Psoas muscle (tissue), 8 donors: ENCODE data around the gene RPS17. TPM values are rescaled to one million over a fixed set of nuclear protein-coding genes. Genes with fewer than 3 reads are reported as not detected.

Experiments used
- ATAC-seq, 4 donors: fragments of 200-7000 bp; cut with Tn5 transposase; one replicate each; pipeline ENCODE4 v1.9.1; 2020; ENCODE audit warnings: moderate library complexity in 3 of 4, mild to moderate bottlenecking in 2 of 4
- DNase-seq, 2 donors: peaks; one replicate each; pipeline ENCODE4 v3.0.0-alpha.2; 2020
- H3K27ac ChIP-seq: fragments of 200-600 bp; one replicate; pipeline ENCODE4 v1.8.0; 2022
- H3K27me3 ChIP-seq, 3 donors: fragments of 200-600 bp in 1 of 3; one replicate each; pipeline versions ENCODE4 v1.6.1 to v1.8.0; 2013 to 2022; ENCODE audit warnings: low read length in 2 of 3, mild to moderate bottlenecking in 2 of 3, moderate library complexity in 1 of 3; ENCODE audit not compliant: insufficient read depth in 3 of 3
- H3K36me3 ChIP-seq, 2 donors: fragments of 200-600 bp in 1 of 2; one replicate each; pipeline versions ENCODE4 v1.6.1 to v1.8.0; 2013 to 2022; ENCODE audit warnings: low read depth in 1 of 2, mild to moderate bottlenecking in 1 of 2, moderate library complexity in 1 of 2; ENCODE audit not compliant: insufficient read depth in 1 of 2
- H3K4me1 ChIP-seq: fragments of 200-600 bp; one replicate; pipeline ENCODE4 v1.8.0; 2022
- H3K4me3 ChIP-seq: fragments of 200-600 bp; one replicate; pipeline ENCODE4 v1.8.0; 2022; ENCODE audit warnings: mild to moderate bottlenecking
- H3K9me3 ChIP-seq: fragments of 200-600 bp; one replicate; pipeline ENCODE4 v1.8.0; 2022
- WGBS, 3 donors: extraction: QIAGEN DNeasy Blood & Tissue Kit; methylation state at CpG; one replicate each; pipeline versions ENCODE4 v1.1.6 to v1.1.7; 2013; 5-methylcytosine and 5-hydroxymethylcytosine counted together
- intact Hi-C, 2 donors: fragments of 100-400 bp; cut with DNase I; formaldehyde crosslinking; loops; one replicate each; pipeline versions ENCODE4 v1.11.0 to v1.14.2; 2022
- polyA plus RNA-seq, 3 donors: library from polyadenylated mRNA; stranded (reverse); fragments of 200-250 nt; gene quantifications; one replicate each; pipeline ENCODE4 v1.2.3, GENCODE V29; 2013
- total RNA-seq, 4 donors: library from RNA; stranded (reverse); fragmentation: NEBNext Ultra II Directional in 2 of 4; extraction: Animal tissue kit (Norgen Biotek cat#: 25700) in 2 of 4; gene quantifications; one replicate each; pipeline versions ENCODE4 v1.2.1 to v1.2.4, GENCODE V29; 2021 to 2023
- TF ChIP-seq, protein P1 (sequence below): fragments of 200-600 bp; IDR thresholded peaks from one replicate; pipeline ENCODE4 v1.8.0; 2022; ENCODE audit warnings: antibody characterized with exemption
- donor health status: healthy with polysubstance abuse.
- donor health status: DM: no; HTN: no; CAD: no; lungs with moderate emphysema.
- donor health status: Bipolar disorder and iron deficiency.
- donor health status: healthy.
- donor health status: DM: yes; HTN: yes; CAD: no.
- donor health status: DM: no; HTN: no; CAD: no.
- donor health status: DM: no; HTN: no; CAD: no.
- donor health status: DM: yes; HTN: yes; CAD: no.

The RPS17 gene
- total and polyA plus RNA-seq, 7 donors, result 724 to 3,349 (median 1,041) TPM

DNA sequence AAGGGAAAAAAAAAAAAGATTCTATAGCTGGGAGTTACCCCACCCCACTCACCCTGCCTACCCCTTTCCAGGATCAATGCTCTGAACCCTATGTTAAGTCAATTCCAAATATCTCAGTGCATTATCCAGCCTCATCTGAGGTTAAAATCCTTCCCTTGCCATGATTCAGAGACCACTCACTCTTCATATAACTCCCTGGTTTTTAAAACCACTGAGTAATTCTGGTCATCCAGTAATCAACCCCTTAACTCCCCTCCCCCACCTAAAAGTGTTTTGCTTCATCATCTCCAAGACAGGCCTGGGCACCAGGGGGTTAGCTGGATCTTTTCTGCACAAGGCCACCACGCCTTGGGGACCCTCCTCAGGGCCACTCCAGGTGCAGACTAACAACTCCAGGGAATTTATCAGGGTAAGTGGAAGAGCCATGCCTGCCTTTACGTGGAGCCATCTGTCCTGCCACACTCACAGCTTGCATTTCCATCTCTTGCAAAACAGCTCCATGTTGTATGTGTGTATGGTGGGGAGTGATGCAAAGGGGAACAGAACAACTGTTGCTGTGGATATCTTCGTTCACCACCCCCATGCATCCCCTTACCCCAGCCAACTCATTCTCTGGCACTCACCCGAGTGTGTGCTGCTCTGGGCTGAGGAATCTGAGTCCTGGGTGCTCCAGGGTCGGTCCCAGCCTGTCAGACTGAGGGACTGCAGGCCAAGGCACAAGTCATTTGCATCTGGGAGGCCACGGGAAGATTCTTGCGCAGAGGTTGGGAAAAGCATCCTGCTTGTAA is 30.7 kb upstream of the RPS17 start:
- intact Hi-C loops, result loop anchor here in 1 of 2 donors (10.0 kb wide), 1 partner anchor 154 kb away; no protein-coding TSS in a partner anchor
- DNase-seq (no peak), ATAC-seq (no peak)
- Histone ChIP-seq H3K27ac (no peak overlapping the region), H3K4me1 (peaks cover 4% of the 10 kb centered on the region), H3K27me3 (peaks cover 0 to 3% (median 2%) of the 10 kb centered on the region in 3 donors), H3K4me3 (peak overlapping the region; percentile 47), H3K9me3 (no peaks in the 10 kb centered on the region), H3K36me3 (no peaks in the 10 kb centered on the region)
- TF ChIP-seq, protein P1, sequence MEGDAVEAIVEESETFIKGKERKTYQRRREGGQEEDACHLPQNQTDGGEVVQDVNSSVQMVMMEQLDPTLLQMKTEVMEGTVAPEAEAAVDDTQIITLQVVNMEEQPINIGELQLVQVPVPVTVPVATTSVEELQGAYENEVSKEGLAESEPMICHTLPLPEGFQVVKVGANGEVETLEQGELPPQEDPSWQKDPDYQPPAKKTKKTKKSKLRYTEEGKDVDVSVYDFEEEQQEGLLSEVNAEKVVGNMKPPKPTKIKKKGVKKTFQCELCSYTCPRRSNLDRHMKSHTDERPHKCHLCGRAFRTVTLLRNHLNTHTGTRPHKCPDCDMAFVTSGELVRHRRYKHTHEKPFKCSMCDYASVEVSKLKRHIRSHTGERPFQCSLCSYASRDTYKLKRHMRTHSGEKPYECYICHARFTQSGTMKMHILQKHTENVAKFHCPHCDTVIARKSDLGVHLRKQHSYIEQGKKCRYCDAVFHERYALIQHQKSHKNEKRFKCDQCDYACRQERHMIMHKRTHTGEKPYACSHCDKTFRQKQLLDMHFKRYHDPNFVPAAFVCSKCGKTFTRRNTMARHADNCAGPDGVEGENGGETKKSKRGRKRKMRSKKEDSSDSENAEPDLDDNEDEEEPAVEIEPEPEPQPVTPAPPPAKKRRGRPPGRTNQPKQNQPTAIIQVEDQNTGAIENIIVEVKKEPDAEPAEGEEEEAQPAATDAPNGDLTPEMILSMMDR, result no peak
- 42 to 49% (median 46%) methylated on average over 7 of the region's 7 CpGs for WGBS, 3 donors

DNA sequence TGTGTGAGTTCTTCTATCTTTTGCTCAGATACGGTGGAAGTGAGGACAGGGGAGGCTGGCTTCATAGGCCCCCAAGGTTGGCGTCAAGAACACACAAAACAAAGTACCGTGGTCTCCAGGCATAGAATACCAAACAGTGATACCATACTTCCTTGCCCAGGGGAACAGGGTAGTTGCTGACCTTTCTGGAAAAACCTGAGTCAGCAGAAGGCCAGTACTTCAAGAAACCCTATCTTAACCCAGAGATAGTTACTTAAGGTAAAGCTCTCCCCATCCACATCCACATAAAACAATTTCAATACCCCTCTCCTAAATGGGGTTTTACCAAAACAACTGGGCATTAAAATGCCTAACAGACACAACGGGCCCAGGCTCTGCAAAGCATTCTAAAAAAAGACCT is 29.6 kb upstream of the RPS17 start:
- ATAC-seq (no peak), DNase-seq (no peak)
- no peaks in the 10 kb centered on the region for H3K9me3 ChIP-seq
- no peak overlapping the region for H3K4me3 ChIP-seq
- H3K27me3 ChIP-seq, result peaks cover 0 to 3% (median 2%) of the 10 kb centered on the region in 3 donors
- intact Hi-C loops, result loop anchor here in 1 of 2 donors (10.0 kb wide), 1 partner anchor 155 kb away; no protein-coding TSS in a partner anchor
- no peak overlapping the region for H3K27ac ChIP-seq
- no peaks in the 10 kb centered on the region for H3K36me3 ChIP-seq
- TF ChIP-seq, protein P1, result no peak
- H3K4me1 ChIP-seq, result peaks cover 4% of the 10 kb centered on the region
- 84 to 94% (median 85%) methylated on average over 4 of the region's 4 CpGs for WGBS, 3 donors

DNA sequence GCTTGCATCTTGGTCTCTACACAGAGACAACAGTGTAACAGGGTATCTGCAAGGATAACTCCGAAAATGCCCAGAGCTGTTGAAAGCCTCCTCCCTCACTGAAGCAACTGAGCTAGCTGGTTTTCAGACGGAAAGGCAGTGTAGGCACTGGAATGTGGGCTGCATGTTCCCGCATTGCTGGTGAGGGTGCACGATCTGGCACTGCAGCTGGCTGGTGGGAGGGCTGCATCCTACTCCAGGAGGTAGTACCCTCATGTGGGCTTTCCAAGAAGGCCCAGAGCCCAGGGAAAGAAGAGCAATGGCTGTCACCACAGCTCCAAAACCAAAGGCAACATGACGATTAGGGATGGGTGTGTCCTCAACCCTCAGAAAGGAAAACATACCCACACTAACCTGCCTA is 28.7 kb upstream of the RPS17 start:
- Histone ChIP-seq H3K9me3 (no peaks in the 10 kb centered on the region), H3K27me3 (peaks cover 0 to 3% (median 2%) of the 10 kb centered on the region in 3 donors), H3K4me3 (no peak overlapping the region), H3K4me1 (peaks cover 4% of the 10 kb centered on the region), H3K36me3 (no peaks in the 10 kb centered on the region), H3K27ac (no peak overlapping the region)
- TF ChIP-seq, protein P1, result no peak
- DNase-seq, result no peak
- intact Hi-C loops, result no loop called here
- no peak for ATAC-seq
- 70 to 83% (median 76%) methylated on average over 5 of the region's 5 CpGs for WGBS, 3 donors

DNA sequence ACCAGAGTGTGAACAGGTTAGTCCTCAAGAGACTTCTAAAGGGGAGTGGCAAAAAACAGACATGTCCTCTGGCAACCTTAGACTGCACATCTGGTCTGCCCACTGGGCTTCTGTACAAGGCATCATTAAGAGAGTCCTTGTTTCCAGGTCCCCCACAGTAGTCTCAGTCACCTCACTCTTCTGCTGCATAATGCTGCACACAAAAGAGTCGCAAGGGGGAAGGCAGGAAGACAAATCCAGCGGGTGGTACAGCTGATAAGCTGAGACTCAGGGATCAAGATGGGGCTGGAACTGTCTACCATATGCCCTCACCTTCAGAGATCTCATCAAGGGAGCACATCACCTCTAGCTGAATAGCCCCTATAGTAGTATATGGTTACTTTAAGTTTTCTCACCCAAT is 27.4 kb upstream of the RPS17 start:
- DNase-seq (no peak), ATAC-seq (no peak)
- Histone ChIP-seq H3K9me3 (no peaks in the 10 kb centered on the region), H3K4me3 (no peak overlapping the region), H3K27ac (no peak overlapping the region), H3K27me3 (peaks cover 0 to 2% (median 0%) of the 10 kb centered on the region in 3 donors), H3K36me3 (no peaks in the 10 kb centered on the region), H3K4me1 (peaks cover 4% of the 10 kb centered on the region)
- 88 to 95% (median 90%) methylated on average over 2 of the region's 2 CpGs for WGBS, 3 donors
- intact Hi-C loops, result no loop called here
- TF ChIP-seq, protein P1, result no peak
